ENCODE data around the gene BANF2. TPM values are rescaled to one million over a fixed set of nuclear protein-coding genes. Genes with fewer than 3 reads are reported as not detected.
A peak's percentile ranks its signal among the peaks of the same experiment; 100 is the strongest.

The BANF2 gene
- total and polyA plus RNA-seq, 2 of the 8 experiments (the other 6 are each of a cell fraction or from before 2014, with no cell fraction given), result not detected

- no peaks in the 10 kb centered on the region for H3K36me3 ChIP-seq (ENCODE audit: control insufficient read depth in 2 of 4, insufficient read depth in 4 of 4, low read length in 3 of 4)
- 65% methylated on average over 18 of the region's 18 CpGs; no CpG with 5 or more reads in 1 of the 2 experiments for WGBS, 2 experiments (ENCODE audit: extremely low coverage in 1 of 2, insufficient coverage in 1 of 2, insufficient read length in 1 of 2, insufficient replicate concordance in 2 of 2, low coverage in 1 of 2, low lambda C conversion rate in 2 of 2, missing lambda C conversion rate in 1 of 2)
- no peak overlapping the region for H3K14ac ChIP-seq (ENCODE audit: insufficient read length)
- H2BK120ac ChIP-seq (replicated peaks; ENCODE audit: low read depth, low read length), result no peak overlapping the region
- peak overlapping the region; percentile 64; the same call in 1 of the 2 replicates for H3K18ac ChIP-seq (ENCODE audit: extremely low read depth, low read length)
- no peak overlapping the region for H4K91ac ChIP-seq (replicated peaks; ENCODE audit: insufficient read length, low read length)
- no peak overlapping the region for H4K8ac ChIP-seq (ENCODE audit: extremely low read depth, insufficient read depth, low read length)
- TF ChIP-seq ATF2 (IDR thresholded peaks at IDR 0.05; ENCODE audit: low read length) (no peak), MAX (IDR thresholded peaks at IDR 0.05) (no peak), SIN3A (conservative IDR thresholded peaks at IDR 0.05 in 1 of 2, IDR thresholded peaks at IDR 0.05 in 1 of 2; ENCODE audit: low read depth in 1 of 2, low read length in 2 of 2) (no peak), POLR2A (IDR thresholded peaks at IDR 0.05; ENCODE audit: control extremely low read depth in 1 of 2, low read depth in 2 of 2, low read length in 2 of 2) (no peak), HDAC6 (IDR thresholded peaks at IDR 0.05; ENCODE audit: low read depth, low read length) (no peak), CHD1 (IDR thresholded peaks at IDR 0.05; ENCODE audit: low read depth, low read length) (no peak), PHF8 (conservative IDR thresholded peaks at IDR 0.05; ENCODE audit: low read depth, low read length) (no peak)
- H3K23ac ChIP-seq (ENCODE audit: insufficient read length), result no peak overlapping the region
- DNase-seq (ENCODE audit: low read depth in 1 of 2, low spot score in 2 of 2) (no peak), FAIRE-seq (no peak)
- H2AK5ac ChIP-seq (ENCODE audit: low read depth, low read length), result no peak overlapping the region
- H3K9me3 ChIP-seq (ENCODE audit: insufficient read depth in 2 of 2, low read depth in 1 of 2, low read length in 1 of 2), result 0 out of 4 replicates have a peak, but pooled peaks cover 0 to 2% of the 10 kb centered on the region in 2 experiments
- no peaks in the 10 kb centered on the region for H3K79me2 ChIP-seq (ENCODE audit: control insufficient read depth in 1 of 2, insufficient read depth in 2 of 2, low read length in 2 of 2)
- POLR2A ChIA-PET (ENCODE audit: partially characterized antibody), result no interaction called here
- H2BK5ac ChIP-seq (ENCODE audit: low read depth, low read length), result no peak overlapping the region
- H3K79me1 ChIP-seq (ENCODE audit: low read depth, low read length), result no peaks in the 10 kb centered on the region
- H4K5ac ChIP-seq (ENCODE audit: insufficient read length, low read depth, low read length), result no peak overlapping the region
- peak overlapping the region; percentile 2; the same call in 1 of the 2 replicates for H2BK12ac ChIP-seq (ENCODE audit: low read depth, low read length)
- H3K27ac ChIP-seq (ENCODE audit: low read depth, low read length), result no peak overlapping the region
- H4K20me1 ChIP-seq (replicated peaks in 1 of 2; ENCODE audit: control insufficient read depth in 1 of 2, insufficient read depth in 2 of 2, low read length in 2 of 2), result no peaks in the 10 kb centered on the region
- CTCF ChIA-PET (ENCODE audit: partially characterized antibody), result interaction anchor here (0.7 to 5.2 kb wide), 4 partner anchors 11 to 189 kb away, joined by 3 to 24 read pairs (median 3); partner anchors contain the start of gene RRBP1
- H2AFZ ChIP-seq (ENCODE audit: low read length), result peak overlapping the region; percentile 98
- no peak overlapping the region for H3K56ac ChIP-seq (replicated peaks; ENCODE audit: insufficient read length, low read depth, low read length)
- H2BK15ac ChIP-seq (ENCODE audit: low read length), result no peak overlapping the region
- no peak overlapping the region for H2BK20ac ChIP-seq (ENCODE audit: low read length)
- H3K23me2 ChIP-seq (ENCODE audit: low read depth, low read length), result no peaks in the 10 kb centered on the region; the same call in 1 of the 2 replicates
- H3K4me2 ChIP-seq (ENCODE audit: insufficient read depth in 1 of 2, low read depth in 2 of 2, low read length in 2 of 2), result peak overlapping the region; percentile 23 to 37; a peak in 3 of 4 replicates
- no peak overlapping the region for H3K4ac ChIP-seq (replicated peaks; ENCODE audit: insufficient read length, low read depth, low read length)
- no peak overlapping the region for H3K4me3 ChIP-seq (ENCODE audit: extremely low read depth in 1 of 4, insufficient read depth in 2 of 4, low read depth in 3 of 4, low read length in 4 of 4)
- no peak overlapping the region for H3K9ac ChIP-seq (replicated peaks in 1 of 4; ENCODE audit: extremely low read depth in 1 of 4, low read depth in 3 of 4, low read length in 3 of 4)
- H3K4me1 ChIP-seq (replicated peaks in 1 of 4; ENCODE audit: control insufficient read depth in 3 of 4, insufficient read depth in 4 of 4, low read length in 3 of 4), result peaks cover 0 to 5% (median 3%) of the 10 kb centered on the region in 4 experiments; a peak in 4 of 7 replicates
- H3K27me3 ChIP-seq (replicated peaks in 1 of 4; ENCODE audit: control insufficient read depth in 3 of 4, extremely low read depth in 1 of 4, insufficient read depth in 3 of 4, low read length in 3 of 4), result no peaks in the 10 kb centered on the region
Measured at GRCh38 chr20:17693444-17694001, 6.2 kb upstream of the BANF2 start.
